ENCODE measurements around the gene BNC1.

BNC1 gene

GRCh38 chr15:83308671-83309070 lies 24.2 kb upstream of the BNC1 start:
- no peak overlapping the region for H3K27ac ChIP-seq
- TF ChIP-seq, protein P1, sequence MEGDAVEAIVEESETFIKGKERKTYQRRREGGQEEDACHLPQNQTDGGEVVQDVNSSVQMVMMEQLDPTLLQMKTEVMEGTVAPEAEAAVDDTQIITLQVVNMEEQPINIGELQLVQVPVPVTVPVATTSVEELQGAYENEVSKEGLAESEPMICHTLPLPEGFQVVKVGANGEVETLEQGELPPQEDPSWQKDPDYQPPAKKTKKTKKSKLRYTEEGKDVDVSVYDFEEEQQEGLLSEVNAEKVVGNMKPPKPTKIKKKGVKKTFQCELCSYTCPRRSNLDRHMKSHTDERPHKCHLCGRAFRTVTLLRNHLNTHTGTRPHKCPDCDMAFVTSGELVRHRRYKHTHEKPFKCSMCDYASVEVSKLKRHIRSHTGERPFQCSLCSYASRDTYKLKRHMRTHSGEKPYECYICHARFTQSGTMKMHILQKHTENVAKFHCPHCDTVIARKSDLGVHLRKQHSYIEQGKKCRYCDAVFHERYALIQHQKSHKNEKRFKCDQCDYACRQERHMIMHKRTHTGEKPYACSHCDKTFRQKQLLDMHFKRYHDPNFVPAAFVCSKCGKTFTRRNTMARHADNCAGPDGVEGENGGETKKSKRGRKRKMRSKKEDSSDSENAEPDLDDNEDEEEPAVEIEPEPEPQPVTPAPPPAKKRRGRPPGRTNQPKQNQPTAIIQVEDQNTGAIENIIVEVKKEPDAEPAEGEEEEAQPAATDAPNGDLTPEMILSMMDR (conservative IDR thresholded peaks at IDR 0.05) = no peak

- TF ChIP-seq, protein P1 (conservative IDR thresholded peaks at IDR 0.05) = no peak
- H3K27ac ChIP-seq = no peak overlapping the region
Measured at GRCh38 chr15:83306561-83306960, 22.1 kb upstream of the BNC1 start.

DNA sequence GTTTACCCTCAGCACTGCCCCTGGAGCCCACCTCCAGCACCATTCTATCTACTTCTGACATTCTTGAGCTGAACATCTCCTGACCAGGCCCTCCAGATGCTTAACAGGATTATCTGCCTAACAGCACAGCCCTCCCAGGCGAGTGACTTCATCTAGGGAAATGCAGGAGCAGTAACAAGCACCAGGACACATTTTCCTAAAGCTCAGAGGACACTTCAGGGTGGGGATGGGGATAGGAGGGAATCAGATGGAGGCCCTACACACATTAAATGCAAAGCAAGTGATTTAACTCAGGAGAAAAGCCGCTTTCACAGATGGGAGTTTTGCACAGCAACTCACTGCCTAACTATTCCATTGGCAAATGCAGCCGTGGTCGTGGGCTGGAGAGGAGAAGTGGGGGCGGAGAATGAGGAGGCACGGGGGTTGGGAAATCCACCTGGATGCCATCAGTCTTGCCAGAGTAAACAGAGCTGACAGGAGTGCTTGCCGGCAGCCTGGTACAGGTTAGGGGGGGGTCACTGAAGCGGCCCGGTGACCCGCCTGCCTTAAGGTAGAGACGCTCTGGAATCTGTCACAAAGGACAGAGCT lies 21.3 kb upstream of the BNC1 start:
- no peak overlapping the region for H3K27ac ChIP-seq
- TF ChIP-seq, protein P1 (conservative IDR thresholded peaks at IDR 0.05) = no peak

GRCh38 chr15:83304861-83305703 lies 20.6 kb upstream of the BNC1 start:
- TF ChIP-seq, protein P1 (conservative IDR thresholded peaks at IDR 0.05) = no peak
- H3K27ac ChIP-seq = no peak overlapping the region

GRCh38 chr15:83303535-83303934 lies 19.1 kb upstream of the BNC1 start:
- no peak overlapping the region for H3K27ac ChIP-seq
- TF ChIP-seq, protein P1 (conservative IDR thresholded peaks at IDR 0.05) = no peak

- no peak overlapping the region for H3K27ac ChIP-seq
- TF ChIP-seq, protein P1 (conservative IDR thresholded peaks at IDR 0.05) = no peak
Measured at GRCh38 chr15:83300826-83301225, 16.4 kb upstream of the BNC1 start.

GRCh38 chr15:83299462-83299861 lies 15.0 kb upstream of the BNC1 start:
- TF ChIP-seq, protein P1 (conservative IDR thresholded peaks at IDR 0.05) = no peak
- H3K27ac ChIP-seq = no peak overlapping the region

All from VCaP (cell line).